ENCODE measurements around the gene PHAF1.

PHAF1 gene

GRCh38 chr16:67089101-67089500 lies 20.6 kb upstream of the PHAF1 start:
- TF ChIP-seq CTCF (IDR thresholded peaks at IDR 0.05; ENCODE audit: low read depth, low read length, missing control alignments): no peak
- H3K4me3 ChIP-seq (replicated peaks; ENCODE audit: low read depth, low read length): no peak overlapping the region
- no peak for DNase-seq (ENCODE audit: extremely low read depth, low read depth)

DNA sequence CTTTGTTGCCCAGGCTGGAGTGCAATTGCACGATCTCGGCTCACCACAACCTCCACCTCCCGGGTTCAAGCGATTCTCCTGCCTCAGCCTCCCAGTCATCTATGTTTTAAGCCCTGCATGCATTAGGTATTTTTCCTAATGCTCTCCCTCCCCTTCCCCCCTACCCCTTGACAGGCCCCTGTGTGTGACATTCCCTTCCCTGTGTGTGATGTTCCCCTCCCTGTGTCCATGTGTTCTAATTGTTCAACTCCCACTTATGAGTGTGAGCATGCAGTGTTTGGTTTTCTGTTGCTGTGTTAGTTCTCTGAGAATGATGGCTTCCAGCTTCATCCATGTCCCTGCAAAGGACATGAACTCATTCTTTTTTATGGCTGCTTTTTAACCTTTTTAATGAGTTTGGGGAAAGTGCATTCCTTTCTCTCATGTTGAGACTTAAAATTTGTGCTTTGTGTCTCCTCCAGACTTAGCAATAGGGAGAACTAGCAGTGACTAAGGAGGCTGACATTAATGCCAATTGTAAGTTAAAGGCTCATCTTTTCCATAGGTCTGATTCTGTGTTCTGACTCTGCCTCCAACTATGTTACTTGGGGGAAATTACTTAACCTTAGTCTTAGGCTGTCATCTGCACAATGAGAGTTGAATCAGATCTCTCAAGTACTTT lies 17.7 kb upstream of the PHAF1 start:
- no peak for DNase-seq (ENCODE audit: extremely low read depth, low read depth)
- no peak for TF ChIP-seq CTCF (IDR thresholded peaks at IDR 0.05; ENCODE audit: low read depth, low read length, missing control alignments)
- H3K4me3 ChIP-seq (replicated peaks; ENCODE audit: low read depth, low read length): no peak overlapping the region

- TF ChIP-seq CTCF (IDR thresholded peaks at IDR 0.05; ENCODE audit: low read depth, low read length, missing control alignments): no peak
- no peak for DNase-seq (ENCODE audit: extremely low read depth, low read depth)
- H3K4me3 ChIP-seq (replicated peaks; ENCODE audit: low read depth, low read length): no peak overlapping the region
These were observed 16.5 kb upstream of the PHAF1 start for GRCh38 chr16:67093098-67093726.

GRCh38 chr16:67098599-67098998 lies 11.1 kb upstream of the PHAF1 start:
- H3K4me3 ChIP-seq (replicated peaks; ENCODE audit: low read depth, low read length): no peak overlapping the region
- DNase-seq (ENCODE audit: extremely low read depth, low read depth): no peak
- no peak for TF ChIP-seq CTCF (IDR thresholded peaks at IDR 0.05; ENCODE audit: low read depth, low read length, missing control alignments)

DNA sequence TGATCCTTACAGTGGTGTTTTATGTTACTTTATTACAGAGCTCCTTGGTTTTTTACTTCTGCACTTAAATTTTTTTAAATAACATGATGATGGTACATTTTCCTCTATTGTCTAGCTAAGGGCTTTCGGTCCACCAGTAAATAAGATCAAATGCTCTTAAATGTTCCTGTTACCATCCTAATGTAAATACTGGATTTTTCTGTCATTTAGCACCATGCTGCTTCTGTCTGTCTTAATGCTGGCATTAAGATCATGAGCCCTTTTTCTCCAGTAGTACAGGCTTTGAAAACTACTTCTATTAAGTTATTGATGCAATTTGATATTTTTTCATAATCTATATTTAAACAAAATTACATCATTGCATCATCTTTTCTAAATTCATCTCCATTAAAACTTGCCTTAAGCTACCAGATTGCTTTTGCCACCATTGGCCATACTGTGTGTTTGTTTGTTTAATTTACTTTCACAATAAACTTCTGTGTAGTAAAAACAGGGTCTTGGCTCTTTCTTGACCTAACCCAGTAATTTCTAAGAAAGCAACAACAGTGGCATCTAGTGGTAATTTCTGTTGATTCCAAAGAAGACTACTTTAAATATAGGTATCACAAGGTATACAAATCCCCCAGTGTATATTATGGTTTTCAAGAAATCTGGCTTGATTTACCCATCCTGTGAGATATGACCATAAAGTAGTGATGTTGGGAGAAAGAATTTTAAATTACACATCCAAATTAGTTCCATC lies 9.0 kb upstream of the PHAF1 start:
- H3K4me3 ChIP-seq (replicated peaks; ENCODE audit: low read depth, low read length): no peak overlapping the region
- DNase-seq (ENCODE audit: extremely low read depth, low read depth): no peak
- peak; percentile 14 for TF ChIP-seq CTCF (IDR thresholded peaks at IDR 0.05; ENCODE audit: low read depth, low read length, missing control alignments)

DNA sequence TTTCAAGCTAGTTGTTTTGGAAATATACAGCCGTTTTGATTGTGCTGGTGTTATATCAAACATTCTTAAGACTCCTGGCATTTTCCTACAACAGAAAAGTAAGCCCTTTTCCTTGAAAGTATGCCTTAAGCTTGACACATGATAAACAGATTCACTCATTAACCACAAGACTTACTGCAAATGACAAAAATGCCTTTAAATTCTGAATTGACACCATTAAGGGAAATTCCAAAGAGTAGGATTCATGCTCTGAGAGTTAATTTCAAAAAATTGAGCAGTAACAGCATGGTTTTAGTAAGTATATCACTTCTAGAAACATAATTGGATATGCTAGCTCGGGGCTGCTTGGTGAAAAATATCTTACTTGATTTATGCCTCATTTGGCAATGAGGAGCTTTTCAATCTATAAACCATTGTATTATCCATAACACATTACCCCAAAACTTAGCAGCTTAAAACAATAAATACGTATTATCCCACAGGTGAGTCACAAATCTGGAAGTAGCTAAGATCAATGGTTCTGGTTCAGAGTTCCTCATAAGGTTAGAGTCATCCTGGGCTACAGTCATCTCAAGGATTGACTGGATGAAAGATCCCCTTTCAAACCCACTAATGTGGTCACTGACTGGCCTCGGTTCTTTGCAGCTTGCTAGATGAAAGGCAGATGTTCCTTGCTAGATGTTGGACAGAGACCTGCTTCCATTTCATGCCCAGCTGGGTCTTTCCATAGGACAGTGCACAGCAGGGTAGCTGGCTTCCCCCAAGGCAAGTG lies 8.2 kb upstream of the PHAF1 start:
- no peak for TF ChIP-seq CTCF (IDR thresholded peaks at IDR 0.05; ENCODE audit: low read depth, low read length, missing control alignments)
- no peak overlapping the region for H3K4me3 ChIP-seq (replicated peaks; ENCODE audit: low read depth, low read length)
- no peak for DNase-seq (ENCODE audit: extremely low read depth, low read depth)

Measured in HFF-Myc (cell line).